ENCODE measurements around the gene XBP1.
A peak's percentile ranks its signal among the peaks of the same experiment; 100 is the strongest.
"Not testable (repeated sequence)": the region's sequence is repeated elsewhere in the genome, so short reads cannot be mapped to it uniquely, and the experiment has no call there.

XBP1 gene

GRCh38 chr22:28791841-28792490 is 8.4 kb downstream of the XBP1 start:
- no peak for DNase-seq

GRCh38 chr22:28791124-28791523 is 9.2 kb downstream of the XBP1 start:
- DNase-seq, result no peak

GRCh38 chr22:28788601-28789000 is 11.8 kb downstream of the XBP1 start:
- DNase-seq, result no peak

GRCh38 chr22:28783786-28784671 is 16.3 kb downstream of the XBP1 start:
- no peak for DNase-seq

GRCh38 chr22:28780296-28780695 is 20.1 kb downstream of the XBP1 start:
- no peak for DNase-seq

GRCh38 chr22:28779833-28780232 is 20.5 kb downstream of the XBP1 start:
- no peak for DNase-seq

- DNase-seq, result no peak
Observed at GRCh38 chr22:28774378-28774777, 26.0 kb downstream of the XBP1 start.

- no peak for DNase-seq
Observed at GRCh38 chr22:28773461-28773867, 26.9 kb downstream of the XBP1 start.

GRCh38 chr22:28772633-28773460 is 27.5 kb downstream of the XBP1 start, which contains the start of gene CCDC117:
Gene CCDC117, plus strand, starts transcription at chr22:28772695. Its CDS starts 155 bp downstream, at chr22:28772850.
- DNase-seq, result peak; percentile 94

- DNase-seq, result no peak
Observed at GRCh38 chr22:28771195-28771791, 29.1 kb downstream of the XBP1 start.

GRCh38 chr22:28769394-28770085 is 30.8 kb downstream of the XBP1 start:
- no peak for DNase-seq

- no peak for DNase-seq
Observed at GRCh38 chr22:28768701-28769393, 31.5 kb downstream of the XBP1 start.

GRCh38 chr22:28766628-28767027 is 33.7 kb downstream of the XBP1 start:
- DNase-seq, result no peak

- not testable (repeated sequence) for DNase-seq
Observed at GRCh38 chr22:28762000-28762399, 38.4 kb downstream of the XBP1 start.

- no peak for DNase-seq
Observed at GRCh38 chr22:28761449-28761755, 39.0 kb downstream of the XBP1 start.

- no peak for DNase-seq
Observed at GRCh38 chr22:28759861-28760560, 40.4 kb downstream of the XBP1 start.

GRCh38 chr22:28754512-28754911 is 45.9 kb downstream of the XBP1 start:
- not testable (repeated sequence) for DNase-seq

- no peak for DNase-seq
Observed at GRCh38 chr22:28750471-28750881, 49.9 kb downstream of the XBP1 start.
